ENCODE results near the gene RPL39L.

DNA sequence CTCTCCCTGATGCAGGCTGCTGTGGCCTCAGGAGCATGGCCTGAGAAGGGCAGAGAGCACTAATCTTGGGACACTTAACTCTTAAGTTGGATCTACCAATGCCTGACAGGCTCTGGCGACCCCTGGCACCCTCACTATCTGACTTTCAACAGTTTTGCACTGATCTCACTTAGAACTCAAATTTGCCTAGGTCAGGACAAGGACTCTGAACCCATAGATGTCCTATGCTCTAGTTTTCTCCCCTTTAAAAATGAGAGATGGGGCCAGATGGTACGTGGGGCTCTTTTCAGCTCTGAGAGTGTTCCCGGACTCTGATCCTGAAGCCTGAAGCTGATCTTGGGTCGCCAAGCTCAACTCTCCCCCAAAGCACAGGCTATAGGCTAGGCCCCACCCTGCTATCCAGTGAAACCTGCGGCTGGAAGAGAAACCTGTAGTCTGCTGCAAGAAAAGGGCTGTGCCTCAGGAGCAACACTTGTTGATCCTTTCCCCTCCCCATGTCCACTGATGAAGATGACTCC, 65.7 kb downstream of the RPL39L start:
- TF ChIP-seq, protein P1, sequence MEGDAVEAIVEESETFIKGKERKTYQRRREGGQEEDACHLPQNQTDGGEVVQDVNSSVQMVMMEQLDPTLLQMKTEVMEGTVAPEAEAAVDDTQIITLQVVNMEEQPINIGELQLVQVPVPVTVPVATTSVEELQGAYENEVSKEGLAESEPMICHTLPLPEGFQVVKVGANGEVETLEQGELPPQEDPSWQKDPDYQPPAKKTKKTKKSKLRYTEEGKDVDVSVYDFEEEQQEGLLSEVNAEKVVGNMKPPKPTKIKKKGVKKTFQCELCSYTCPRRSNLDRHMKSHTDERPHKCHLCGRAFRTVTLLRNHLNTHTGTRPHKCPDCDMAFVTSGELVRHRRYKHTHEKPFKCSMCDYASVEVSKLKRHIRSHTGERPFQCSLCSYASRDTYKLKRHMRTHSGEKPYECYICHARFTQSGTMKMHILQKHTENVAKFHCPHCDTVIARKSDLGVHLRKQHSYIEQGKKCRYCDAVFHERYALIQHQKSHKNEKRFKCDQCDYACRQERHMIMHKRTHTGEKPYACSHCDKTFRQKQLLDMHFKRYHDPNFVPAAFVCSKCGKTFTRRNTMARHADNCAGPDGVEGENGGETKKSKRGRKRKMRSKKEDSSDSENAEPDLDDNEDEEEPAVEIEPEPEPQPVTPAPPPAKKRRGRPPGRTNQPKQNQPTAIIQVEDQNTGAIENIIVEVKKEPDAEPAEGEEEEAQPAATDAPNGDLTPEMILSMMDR (IDR thresholded peaks at IDR 0.05; ENCODE audit: borderline replicate concordance, extremely low read depth, low read length, poor library complexity, severe bottlenecking) = no peak
- TF ChIP-seq EZH2 (IDR thresholded peaks at IDR 0.05; ENCODE audit: borderline replicate concordance, low read depth, low read length, severe bottlenecking) = no peak
